Effector memory CD4-positive, alpha-beta T cell (primary cell): ENCODE results near the gene PRKCI.
A peak's percentile ranks its signal among the peaks of the same experiment; 100 is the strongest.

ENCODE experiments used
- DNase-seq, 3 donors: peaks; one replicate each; pipeline ENCODE4 v3.0.0-alpha.2; 2020
- H3K27ac ChIP-seq: 2 replicates; pipeline ENCODE4 v1.7.0; 2013; ENCODE audit warnings: mild to moderate bottlenecking, low read length, moderate library complexity; ENCODE audit not compliant: insufficient read depth, poor library complexity, severe bottlenecking
- H3K27me3 ChIP-seq: replicated peaks from 2 replicates; pipeline ENCODE4 v1.7.0; 2013; ENCODE audit warnings: mild to moderate bottlenecking, low read length; ENCODE audit not compliant: insufficient read depth, control insufficient read depth, poor library complexity, severe bottlenecking
- H3K36me3 ChIP-seq: 2 replicates; pipeline ENCODE4 v1.7.0; 2013; ENCODE audit warnings: mild to moderate bottlenecking, low read length, moderate library complexity; ENCODE audit not compliant: control insufficient read depth, insufficient read depth
- H3K4me1 ChIP-seq: 2 replicates; pipeline ENCODE4 v1.7.0; 2013; ENCODE audit warnings: low read length, mild to moderate bottlenecking; ENCODE audit not compliant: control insufficient read depth, insufficient read depth, poor library complexity, severe bottlenecking
- H3K4me3 ChIP-seq: 2 replicates; pipeline ENCODE4 v1.7.0; 2013; ENCODE audit warnings: low read length, low read depth, mild to moderate bottlenecking; ENCODE audit not compliant: insufficient read depth, poor library complexity, severe bottlenecking
- H3K9me3 ChIP-seq: 2 replicates; pipeline ENCODE4 v1.7.0; 2013; ENCODE audit warnings: mild to moderate bottlenecking, low read length, moderate library complexity; ENCODE audit not compliant: control insufficient read depth

Gene PRKCI

DNA sequence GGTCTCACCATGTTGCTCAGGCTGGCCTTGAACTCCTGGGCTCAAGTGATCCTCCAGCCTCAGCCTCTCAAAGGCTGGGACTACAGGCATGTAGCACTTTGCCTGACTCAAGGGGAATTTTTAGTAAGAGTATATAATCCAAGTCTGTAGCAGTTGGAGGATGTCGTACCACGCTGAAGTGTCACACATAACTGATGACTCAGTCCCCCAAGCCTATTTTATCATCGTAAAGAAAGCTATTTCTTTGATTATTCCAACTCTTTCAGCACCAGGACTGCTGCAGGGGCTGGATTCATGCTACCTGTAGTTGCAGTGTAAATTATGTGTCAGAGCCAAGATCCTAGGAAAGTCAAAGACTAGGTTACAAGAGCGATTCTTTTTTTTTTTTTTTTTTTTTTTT, 1.4 kb upstream of the PRKCI start:
- Histone ChIP-seq H3K27ac (no peak overlapping the region), H3K36me3 (no peaks in the 10 kb centered on the region), H3K9me3 (no peaks in the 10 kb centered on the region), H3K4me1 (no peaks in the 10 kb centered on the region), H3K4me3 (no peak overlapping the region), H3K27me3 (no peaks in the 10 kb centered on the region)
- DNase-seq, result no peak

DNA sequence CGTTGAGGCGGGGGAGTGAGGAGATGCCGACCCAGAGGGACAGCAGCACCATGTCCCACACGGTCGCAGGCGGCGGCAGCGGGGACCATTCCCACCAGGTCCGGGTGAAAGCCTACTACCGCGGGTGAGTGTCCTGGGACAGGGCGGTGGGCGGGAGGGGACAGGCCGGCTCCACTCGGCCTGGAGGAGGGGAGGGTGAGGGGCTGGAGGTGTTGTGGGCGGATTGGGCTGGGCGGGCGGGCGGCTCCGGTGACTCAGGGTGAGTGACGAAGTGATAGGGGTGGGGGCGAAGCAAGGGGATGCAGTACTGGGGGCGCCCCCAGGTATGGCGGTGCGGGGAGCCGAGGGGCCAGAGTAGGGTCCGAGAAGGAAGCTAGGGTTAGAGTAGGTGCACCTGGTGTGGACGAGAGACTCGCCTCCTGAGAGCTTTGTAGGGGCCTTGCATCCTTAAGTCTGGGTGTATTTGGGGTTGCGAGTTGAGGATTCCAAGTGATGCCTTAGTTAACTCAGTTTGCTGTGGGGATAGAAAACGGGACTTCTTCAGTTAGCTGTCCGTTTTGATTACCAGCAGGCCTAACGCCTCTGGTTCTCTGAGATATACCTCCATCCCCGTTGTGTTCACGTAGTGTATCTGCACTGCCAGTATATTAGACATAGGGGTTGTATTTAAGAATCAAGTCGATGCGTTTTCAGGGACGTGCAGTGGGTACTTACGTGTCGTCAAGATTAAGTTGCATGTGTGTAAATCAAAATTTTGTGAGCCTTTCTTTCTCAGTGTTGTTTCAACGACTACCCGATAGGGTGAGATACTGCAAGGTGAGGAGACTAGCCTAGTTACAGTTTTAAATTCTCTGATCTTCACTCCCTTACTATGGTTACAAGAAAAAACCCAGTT, 670 bp downstream of the PRKCI start:
- Histone ChIP-seq H3K4me3 (peak overlapping the region; percentile 87), H3K9me3 (no peaks in the 10 kb centered on the region), H3K4me1 (no peaks in the 10 kb centered on the region), H3K36me3 (no peaks in the 10 kb centered on the region), H3K27me3 (no peaks in the 10 kb centered on the region), H3K27ac (peak overlapping the region; percentile 76)
- DNase-seq, result peak; percentile 12 to 30 (median 13)

DNA sequence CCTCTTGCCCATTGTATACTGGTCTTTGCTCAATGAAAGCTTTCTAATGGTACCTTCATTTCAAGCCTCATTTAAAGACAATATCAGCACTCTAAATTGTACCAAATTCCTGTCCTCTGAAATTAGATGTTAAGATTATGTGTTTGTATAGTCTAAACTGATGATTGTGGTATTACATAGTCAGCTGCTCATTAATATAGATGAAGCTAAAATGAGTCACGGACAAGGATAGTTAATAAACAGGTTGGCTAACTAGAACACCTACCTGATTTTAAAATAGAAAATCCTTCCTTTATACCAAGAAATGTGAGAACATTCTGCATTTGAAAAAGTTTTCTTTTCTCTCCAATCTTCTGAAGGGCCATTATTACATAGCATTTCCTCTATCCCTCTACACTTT, 2.9 kb downstream of the PRKCI start:
- Histone ChIP-seq H3K9me3 (no peaks in the 10 kb centered on the region), H3K27ac (no peak overlapping the region), H3K27me3 (no peaks in the 10 kb centered on the region), H3K36me3 (no peaks in the 10 kb centered on the region), H3K4me1 (no peaks in the 10 kb centered on the region), H3K4me3 (no peak overlapping the region)
- DNase-seq, result no peak

DNA sequence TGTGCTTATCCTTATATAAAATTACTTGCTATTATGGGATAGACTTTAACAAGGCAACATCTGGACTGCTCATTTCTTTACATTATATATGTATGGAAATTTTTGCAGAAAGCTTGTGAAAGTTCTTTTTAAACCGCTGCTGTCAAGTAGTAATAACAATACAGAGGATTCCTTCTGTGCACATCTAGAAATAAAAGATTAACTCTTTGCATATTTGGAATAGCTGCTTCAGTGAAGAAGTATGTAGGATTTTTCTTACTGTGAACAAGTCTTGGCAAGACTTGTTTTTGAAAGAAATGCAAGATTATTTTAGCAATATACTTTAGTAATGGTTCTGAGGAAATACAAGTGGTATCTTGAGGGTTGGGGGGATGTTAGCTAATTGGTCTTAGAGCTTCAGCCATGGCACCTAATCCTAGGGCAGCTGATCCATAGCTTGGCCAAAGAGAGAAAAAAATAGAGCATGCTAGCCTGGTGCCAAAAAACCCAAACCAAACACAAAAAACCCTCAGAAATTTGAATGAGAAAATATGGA, 4.3 kb downstream of the PRKCI start:
- H3K36me3 ChIP-seq, result no peaks in the 10 kb centered on the region
- H3K4me3 ChIP-seq, result no peak overlapping the region
- H3K4me1 ChIP-seq, result no peaks in the 10 kb centered on the region
- H3K9me3 ChIP-seq, result no peaks in the 10 kb centered on the region
- DNase-seq, result no peak
- H3K27me3 ChIP-seq, result no peaks in the 10 kb centered on the region
- H3K27ac ChIP-seq, result no peak overlapping the region

DNA sequence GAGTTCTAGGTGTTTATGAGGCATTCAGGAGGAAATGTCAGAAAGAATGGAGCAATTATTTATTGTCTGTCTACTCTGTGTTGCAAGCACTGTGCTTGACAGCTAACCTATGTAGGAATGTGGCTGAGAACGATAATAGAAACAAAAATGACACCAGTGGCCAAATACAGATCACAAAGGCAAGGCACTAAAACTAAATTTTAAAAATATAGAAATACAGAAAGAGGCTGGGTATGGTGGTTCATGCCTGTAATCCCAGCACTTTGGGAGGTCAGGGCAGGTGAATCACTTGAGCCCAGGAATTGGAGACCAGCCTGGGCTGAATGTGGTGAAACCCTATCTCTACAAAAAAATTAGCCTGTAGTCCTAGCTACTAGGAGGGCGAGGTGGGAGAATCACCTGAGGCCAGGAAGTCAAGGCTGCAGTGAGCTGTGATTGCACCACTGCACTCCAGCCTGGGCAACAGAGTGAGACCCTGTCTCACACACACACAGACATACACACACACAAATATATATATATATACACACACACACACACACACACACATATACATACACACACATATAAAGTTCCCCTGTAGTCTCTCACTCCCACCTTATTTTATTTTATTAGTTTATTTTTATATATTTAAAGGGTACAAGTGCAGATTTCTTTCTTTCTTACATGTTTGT, 6.0 kb downstream of the PRKCI start:
- no peak for DNase-seq
- no peaks in the 10 kb centered on the region for H3K27me3 ChIP-seq
- H3K4me3 ChIP-seq, result no peak overlapping the region
- H3K27ac ChIP-seq, result no peak overlapping the region
- no peaks in the 10 kb centered on the region for H3K4me1 ChIP-seq
- no peaks in the 10 kb centered on the region for H3K9me3 ChIP-seq
- no peaks in the 10 kb centered on the region for H3K36me3 ChIP-seq

DNA sequence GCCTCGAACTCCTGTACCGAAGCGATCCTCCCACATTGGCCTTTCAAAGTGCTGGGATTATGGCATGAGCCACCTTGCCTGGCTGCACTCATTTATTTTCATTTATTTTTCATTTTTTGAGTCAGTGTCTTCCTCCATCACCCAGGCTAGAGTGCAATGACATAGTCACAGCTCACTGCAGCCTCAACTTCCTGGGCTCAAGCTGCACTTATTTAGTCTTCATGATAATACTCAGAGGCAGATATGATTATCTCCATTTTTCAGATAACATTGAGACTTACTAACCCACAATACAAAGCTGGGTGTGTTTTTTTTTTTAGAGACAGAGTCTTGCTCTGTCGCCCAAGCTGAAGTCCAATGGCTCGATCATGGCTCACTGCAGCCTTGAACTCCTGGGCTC, 10.0 kb downstream of the PRKCI start:
- Histone ChIP-seq H3K4me3 (no peak overlapping the region), H3K27me3 (no peaks in the 10 kb centered on the region), H3K4me1 (no peaks in the 10 kb centered on the region), H3K9me3 (no peaks in the 10 kb centered on the region), H3K27ac (no peak overlapping the region), H3K36me3 (peaks cover 9% of the 10 kb centered on the region)
- DNase-seq, result no peak

DNA sequence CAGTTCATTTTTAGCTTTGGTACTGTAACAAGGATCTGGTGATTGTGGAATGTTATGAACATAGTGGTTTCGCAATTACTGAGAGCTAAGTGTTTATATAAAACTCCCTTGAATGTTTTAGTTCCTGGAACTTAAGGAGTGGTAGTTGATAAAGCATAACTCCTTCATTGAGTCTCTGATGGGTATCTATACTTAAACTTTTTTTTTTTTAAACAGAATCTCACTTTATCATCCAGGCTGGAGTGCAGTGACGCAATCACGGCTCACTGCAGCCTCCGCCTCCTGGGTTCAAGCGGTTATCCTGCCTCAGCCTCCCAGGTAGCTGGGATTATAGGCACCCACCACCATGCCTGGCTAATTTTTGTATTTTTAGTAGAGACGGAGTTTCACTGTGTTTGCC, 11.3 kb downstream of the PRKCI start:
- H3K27ac ChIP-seq, result no peak overlapping the region
- H3K27me3 ChIP-seq, result no peaks in the 10 kb centered on the region
- no peak for DNase-seq
- H3K4me3 ChIP-seq, result no peak overlapping the region
- H3K9me3 ChIP-seq, result no peaks in the 10 kb centered on the region
- H3K4me1 ChIP-seq, result no peaks in the 10 kb centered on the region
- peaks cover 12% of the 10 kb centered on the region for H3K36me3 ChIP-seq

DNA sequence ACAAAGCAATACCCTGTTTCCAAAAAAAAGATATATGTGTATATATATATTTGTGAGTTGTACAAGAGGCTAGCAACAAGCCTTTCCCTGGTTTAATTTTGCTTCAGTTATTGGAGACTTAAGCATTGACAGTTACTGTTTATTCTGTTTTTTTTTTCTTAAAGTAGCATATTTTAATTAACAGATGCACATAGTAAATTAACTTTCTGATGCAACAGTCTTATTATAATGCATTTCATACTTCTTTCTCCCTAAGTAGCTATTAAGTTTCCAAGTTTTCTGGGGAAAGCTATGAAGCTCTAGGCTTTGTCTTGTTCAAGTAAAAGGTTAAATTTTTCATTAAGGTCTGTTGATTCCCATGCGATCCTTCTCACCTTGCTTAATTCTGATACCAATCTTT, 17.9 kb downstream of the PRKCI start:
- H3K4me3 ChIP-seq, result no peak overlapping the region
- H3K36me3 ChIP-seq, result peaks cover 12% of the 10 kb centered on the region
- no peak for DNase-seq
- no peaks in the 10 kb centered on the region for H3K9me3 ChIP-seq
- no peaks in the 10 kb centered on the region for H3K4me1 ChIP-seq
- no peaks in the 10 kb centered on the region for H3K27me3 ChIP-seq
- no peak overlapping the region for H3K27ac ChIP-seq

DNA sequence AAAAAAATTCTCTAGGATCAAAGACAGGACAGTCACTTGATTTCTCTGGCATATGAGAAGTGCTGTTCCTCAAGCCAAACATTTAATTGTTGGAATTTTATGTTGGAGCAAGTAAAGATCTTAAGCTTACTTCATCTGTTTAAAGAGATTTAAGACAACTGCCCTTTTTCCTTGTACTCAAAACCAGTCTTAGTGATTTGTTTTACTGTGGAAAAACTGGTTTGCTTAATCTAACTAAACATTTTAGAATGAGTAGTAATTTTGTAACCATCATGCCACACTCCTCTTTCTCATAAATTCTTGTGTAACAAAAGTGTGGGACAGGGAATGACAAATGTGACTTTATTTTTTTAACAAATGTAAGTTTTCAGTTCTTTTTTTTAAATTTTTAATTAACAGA, 18.4 kb downstream of the PRKCI start:
- DNase-seq, result no peak
- Histone ChIP-seq H3K27ac (no peak overlapping the region), H3K4me3 (no peak overlapping the region)

DNA sequence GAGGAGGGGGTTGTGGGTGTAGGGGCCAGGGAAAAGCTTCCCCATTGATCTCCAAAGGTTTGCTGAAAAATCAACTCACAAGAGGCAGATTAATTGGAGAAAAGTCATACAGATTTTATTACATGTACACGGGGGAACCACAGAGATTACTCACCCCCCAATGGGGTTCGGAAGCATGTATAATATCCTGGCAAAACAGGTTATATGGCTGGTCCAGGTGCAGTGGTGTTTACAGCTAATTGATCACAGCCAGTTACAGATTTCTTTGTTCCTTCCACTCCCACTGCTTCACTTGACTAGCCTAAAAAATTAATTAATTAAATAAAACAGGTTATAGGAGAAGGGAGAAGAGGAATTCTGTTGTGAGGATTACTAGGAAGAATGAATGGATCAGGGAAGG, 22.4 kb downstream of the PRKCI start:
- H3K36me3 ChIP-seq, result no peaks in the 10 kb centered on the region
- no peaks in the 10 kb centered on the region for H3K9me3 ChIP-seq
- H3K4me1 ChIP-seq, result no peaks in the 10 kb centered on the region
- no peaks in the 10 kb centered on the region for H3K27me3 ChIP-seq
- no peak overlapping the region for H3K27ac ChIP-seq
- H3K4me3 ChIP-seq, result no peak overlapping the region
- no peak for DNase-seq

More for the DNA sequence above, 18.4 kb downstream of the PRKCI start:
- H3K4me1 ChIP-seq, result no peaks in the 10 kb centered on the region
- H3K9me3 ChIP-seq, result no peaks in the 10 kb centered on the region
- no peaks in the 10 kb centered on the region for H3K27me3 ChIP-seq
- H3K36me3 ChIP-seq, result peaks cover 12% of the 10 kb centered on the region
